ENCODE results near the gene GOLPH3L. TPM values are rescaled to one million over a fixed set of nuclear protein-coding genes. Genes with fewer than 3 reads are reported as not detected.
A peak's percentile ranks its signal among the peaks of the same experiment; 100 is the strongest.

The GOLPH3L gene
- polyA plus RNA-seq, 2 of the 4 experiments (the other 2 are of a cell fraction), result 32.3 to 41.8 TPM

DNA sequence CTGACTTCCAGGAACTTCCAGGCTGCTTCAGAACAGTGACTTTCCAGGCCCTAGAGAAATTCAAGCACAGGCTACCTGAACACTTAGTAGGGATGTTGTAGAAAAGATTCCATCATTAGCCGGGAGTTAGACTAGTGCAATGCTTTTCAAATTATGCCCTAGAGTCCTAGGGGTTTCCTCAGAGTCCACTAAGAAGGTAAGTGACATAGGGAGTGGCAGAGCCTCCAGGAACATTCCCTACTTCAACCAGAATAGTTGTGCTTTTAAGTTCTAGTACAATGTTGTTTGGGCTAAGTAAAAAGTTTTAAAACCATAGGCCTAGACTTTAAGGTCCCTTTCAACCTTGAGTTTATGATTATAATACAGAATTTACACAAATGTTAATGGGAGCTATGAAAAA, 9.1 kb upstream of the GOLPH3L start:
- ChIA-PET CTCF (no interaction called here), POLR2A (no interaction called here)
- Histone ChIP-seq H3K4me2 (no peak overlapping the region), H3K4me3 (no peak overlapping the region), H3K4me1 (no peaks in the 10 kb centered on the region), H3K9me3 (no peaks in the 10 kb centered on the region), H3K27ac (no peak overlapping the region)
- 94% methylated on average over 1 of the region's 1 CpG for WGBS (ENCODE audit: missing lambda C conversion rate)
- DNase-seq (ENCODE audit: low read depth in 1 of 2, low spot score in 1 of 2), result no peak
- no peak for FAIRE-seq
- TF ChIP-seq HOXB13 (CRISPR knock-in tag; IDR thresholded peaks at IDR 0.05; ENCODE audit: low read depth) (no peak), GATA3 (IDR thresholded peaks at IDR 0.05; ENCODE audit: borderline replicate concordance) (no peak), ZC3H11A (IDR thresholded peaks at IDR 0.05) (no peak), HDAC2 (IDR thresholded peaks at IDR 0.05) (no peak), ZSCAN20 (CRISPR knock-in tag; IDR thresholded peaks at IDR 0.05) (no peak), PHF8 (IDR thresholded peaks at IDR 0.05; ENCODE audit: borderline replicate concordance, low read depth) (no peak)
- TF ChIP-seq, protein P1, sequence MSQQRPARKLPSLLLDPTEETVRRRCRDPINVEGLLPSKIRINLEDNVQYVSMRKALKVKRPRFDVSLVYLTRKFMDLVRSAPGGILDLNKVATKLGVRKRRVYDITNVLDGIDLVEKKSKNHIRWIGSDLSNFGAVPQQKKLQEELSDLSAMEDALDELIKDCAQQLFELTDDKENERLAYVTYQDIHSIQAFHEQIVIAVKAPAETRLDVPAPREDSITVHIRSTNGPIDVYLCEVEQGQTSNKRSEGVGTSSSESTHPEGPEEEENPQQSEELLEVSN (IDR thresholded peaks at IDR 0.05; ENCODE audit: borderline replicate concordance, low read depth), result no peak
- TF ChIP-seq, protein P2, sequence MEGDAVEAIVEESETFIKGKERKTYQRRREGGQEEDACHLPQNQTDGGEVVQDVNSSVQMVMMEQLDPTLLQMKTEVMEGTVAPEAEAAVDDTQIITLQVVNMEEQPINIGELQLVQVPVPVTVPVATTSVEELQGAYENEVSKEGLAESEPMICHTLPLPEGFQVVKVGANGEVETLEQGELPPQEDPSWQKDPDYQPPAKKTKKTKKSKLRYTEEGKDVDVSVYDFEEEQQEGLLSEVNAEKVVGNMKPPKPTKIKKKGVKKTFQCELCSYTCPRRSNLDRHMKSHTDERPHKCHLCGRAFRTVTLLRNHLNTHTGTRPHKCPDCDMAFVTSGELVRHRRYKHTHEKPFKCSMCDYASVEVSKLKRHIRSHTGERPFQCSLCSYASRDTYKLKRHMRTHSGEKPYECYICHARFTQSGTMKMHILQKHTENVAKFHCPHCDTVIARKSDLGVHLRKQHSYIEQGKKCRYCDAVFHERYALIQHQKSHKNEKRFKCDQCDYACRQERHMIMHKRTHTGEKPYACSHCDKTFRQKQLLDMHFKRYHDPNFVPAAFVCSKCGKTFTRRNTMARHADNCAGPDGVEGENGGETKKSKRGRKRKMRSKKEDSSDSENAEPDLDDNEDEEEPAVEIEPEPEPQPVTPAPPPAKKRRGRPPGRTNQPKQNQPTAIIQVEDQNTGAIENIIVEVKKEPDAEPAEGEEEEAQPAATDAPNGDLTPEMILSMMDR (IDR thresholded peaks at IDR 0.05), result no peak
- no peak for ATAC-seq

DNA sequence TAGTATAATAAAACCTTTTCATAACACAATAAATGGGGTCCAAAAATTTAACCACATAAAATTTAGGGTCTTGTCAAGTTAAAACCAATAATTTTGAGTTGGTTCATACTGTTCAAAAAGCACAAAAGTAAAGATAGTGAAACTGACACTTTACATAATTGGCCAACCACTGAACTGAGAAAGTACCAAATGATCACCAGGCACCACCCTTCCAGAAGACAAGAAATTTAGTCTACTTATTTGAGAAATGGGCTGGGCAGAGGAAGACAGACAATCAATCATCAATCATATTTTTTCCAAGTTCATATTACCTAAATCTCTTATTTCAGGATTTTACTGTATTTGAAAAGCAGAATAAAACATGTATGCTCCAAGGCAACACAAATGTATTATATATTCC, 6.5 kb upstream of the GOLPH3L start:
- Histone ChIP-seq H3K4me1 (no peaks in the 10 kb centered on the region), H3K4me2 (no peak overlapping the region), H3K27ac (no peak overlapping the region), H3K9me3 (no peaks in the 10 kb centered on the region), H3K4me3 (no peak overlapping the region)
- CTCF ChIA-PET, result interaction anchor here (0.6 kb wide), 1 partner anchor 139 kb away, joined by 3 read pairs; no protein-coding TSS in a partner anchor
- TF ChIP-seq, protein P3, sequence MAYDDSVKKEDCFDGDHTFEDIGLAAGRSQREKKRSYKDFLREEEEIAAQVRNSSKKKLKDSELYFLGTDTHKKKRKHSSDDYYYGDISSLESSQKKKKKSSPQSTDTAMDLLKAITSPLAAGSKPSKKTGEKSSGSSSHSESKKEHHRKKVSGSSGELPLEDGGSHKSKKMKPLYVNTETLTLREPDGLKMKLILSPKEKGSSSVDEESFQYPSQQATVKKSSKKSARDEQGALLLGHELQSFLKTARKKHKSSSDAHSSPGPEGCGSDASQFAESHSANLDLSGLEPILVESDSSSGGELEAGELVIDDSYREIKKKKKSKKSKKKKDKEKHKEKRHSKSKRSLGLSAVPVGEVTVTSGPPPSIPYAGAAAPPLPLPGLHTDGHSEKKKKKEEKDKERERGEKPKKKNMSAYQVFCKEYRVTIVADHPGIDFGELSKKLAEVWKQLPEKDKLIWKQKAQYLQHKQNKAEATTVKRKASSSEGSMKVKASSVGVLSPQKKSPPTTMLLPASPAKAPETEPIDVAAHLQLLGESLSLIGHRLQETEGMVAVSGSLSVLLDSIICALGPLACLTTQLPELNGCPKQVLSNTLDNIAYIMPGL (CRISPR knock-in tag; IDR thresholded peaks at IDR 0.05; ENCODE audit: borderline replicate concordance), result no peak
- TF ChIP-seq, protein P4, sequence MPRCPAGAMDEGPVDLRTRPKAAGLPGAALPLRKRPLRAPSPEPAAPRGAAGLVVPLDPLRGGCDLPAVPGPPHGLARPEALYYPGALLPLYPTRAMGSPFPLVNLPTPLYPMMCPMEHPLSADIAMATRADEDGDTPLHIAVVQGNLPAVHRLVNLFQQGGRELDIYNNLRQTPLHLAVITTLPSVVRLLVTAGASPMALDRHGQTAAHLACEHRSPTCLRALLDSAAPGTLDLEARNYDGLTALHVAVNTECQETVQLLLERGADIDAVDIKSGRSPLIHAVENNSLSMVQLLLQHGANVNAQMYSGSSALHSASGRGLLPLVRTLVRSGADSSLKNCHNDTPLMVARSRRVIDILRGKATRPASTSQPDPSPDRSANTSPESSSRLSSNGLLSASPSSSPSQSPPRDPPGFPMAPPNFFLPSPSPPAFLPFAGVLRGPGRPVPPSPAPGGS (IDR thresholded peaks at IDR 0.05), result no peak
- TF ChIP-seq SREBF2 (IDR thresholded peaks at IDR 0.05), result no peak
- FAIRE-seq (no peak), DNase-seq (ENCODE audit: low read depth in 1 of 2, low spot score in 1 of 2) (no peak), ATAC-seq (no peak)
- POLR2A ChIA-PET, result no interaction called here

DNA sequence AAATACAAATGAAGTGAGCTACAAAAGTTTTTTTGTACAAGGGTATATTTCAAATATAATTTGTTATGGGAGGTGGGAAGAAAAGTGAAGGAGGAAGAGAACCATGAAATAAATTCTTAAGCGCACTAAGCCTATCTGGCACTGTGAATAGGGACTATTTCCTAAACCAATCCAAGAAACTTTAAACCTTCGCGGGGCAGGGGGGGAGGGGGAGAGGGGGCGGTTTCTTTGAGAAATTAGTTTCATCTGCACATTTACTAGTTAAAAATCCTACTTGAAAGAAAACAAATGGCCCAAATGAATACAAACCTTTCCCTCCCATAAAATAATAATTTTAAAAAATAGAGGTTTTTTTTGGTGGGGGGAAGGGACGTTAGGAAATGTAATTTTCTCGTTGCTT, 364 bp downstream of the GOLPH3L start:
- ChIA-PET POLR2A (interaction anchor here (0.5 to 2.4 kb wide), 8 partner anchors 67 to 333 kb away, joined by 3 to 19 read pairs (median 4); partner anchors contain the start of genes ENSA, MCL1 and RPRD2), CTCF (interaction anchor here (1.1 to 1.5 kb wide), 5 partner anchors 8 to 441 kb away, joined by 3 to 10 read pairs (median 3); no protein-coding TSS in a partner anchor)
- TF ChIP-seq, protein P5, sequence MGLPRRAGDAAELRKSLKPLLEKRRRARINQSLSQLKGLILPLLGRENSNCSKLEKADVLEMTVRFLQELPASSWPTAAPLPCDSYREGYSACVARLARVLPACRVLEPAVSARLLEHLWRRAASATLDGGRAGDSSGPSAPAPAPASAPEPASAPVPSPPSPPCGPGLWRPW (IDR thresholded peaks at IDR 0.05), result no peak
- TF ChIP-seq ESRRA (IDR thresholded peaks at IDR 0.05; ENCODE audit: borderline replicate concordance, low read length) (no peak), FOXS1 (CRISPR knock-in tag; IDR thresholded peaks at IDR 0.05) (no peak), POLR2AphosphoS2 (conservative IDR thresholded peaks at IDR 0.05; ENCODE audit: low read length) (no peak), RCOR1 (IDR thresholded peaks at IDR 0.05; ENCODE audit: low read depth, low read length) (no peak), MAFK (IDR thresholded peaks at IDR 0.05; ENCODE audit: partially characterized antibody) (no peak), EHF (CRISPR knock-in tag; IDR thresholded peaks at IDR 0.05) (no peak), JUNB (IDR thresholded peaks at IDR 0.05) (no peak), MAZ (IDR thresholded peaks at IDR 0.05; ENCODE audit: borderline replicate concordance, low read depth, low read length) (no peak)
- TF ChIP-seq, protein P6, sequence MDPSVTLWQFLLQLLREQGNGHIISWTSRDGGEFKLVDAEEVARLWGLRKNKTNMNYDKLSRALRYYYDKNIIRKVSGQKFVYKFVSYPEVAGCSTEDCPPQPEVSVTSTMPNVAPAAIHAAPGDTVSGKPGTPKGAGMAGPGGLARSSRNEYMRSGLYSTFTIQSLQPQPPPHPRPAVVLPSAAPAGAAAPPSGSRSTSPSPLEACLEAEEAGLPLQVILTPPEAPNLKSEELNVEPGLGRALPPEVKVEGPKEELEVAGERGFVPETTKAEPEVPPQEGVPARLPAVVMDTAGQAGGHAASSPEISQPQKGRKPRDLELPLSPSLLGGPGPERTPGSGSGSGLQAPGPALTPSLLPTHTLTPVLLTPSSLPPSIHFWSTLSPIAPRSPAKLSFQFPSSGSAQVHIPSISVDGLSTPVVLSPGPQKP (IDR thresholded peaks at IDR 0.05; ENCODE audit: low read depth, low read length), result no peak
- FAIRE-seq, result no peak
- H3K4me1 ChIP-seq, result peaks cover 13% of the 10 kb centered on the region; the same call in 2 of the 3 replicates
- H3K4me3 ChIP-seq, result peak overlapping the region; percentile 66
- peak in 1 of 2 experiments; percentile 12 for DNase-seq (ENCODE audit: low read depth in 1 of 2, low spot score in 1 of 2)
- H3K9me3 ChIP-seq, result no peaks in the 10 kb centered on the region
- H3K27ac ChIP-seq, result peak overlapping the region; percentile 75 to 88
- peak overlapping the region; percentile 86 for H3K4me2 ChIP-seq
- WGBS (ENCODE audit: missing lambda C conversion rate), result 1% methylated on average over 6 of the region's 6 CpGs
- ATAC-seq, result peak in 1 of 2 experiments; percentile 42; a peak in 3 of 6 replicates

Data from A549 (cell line).